Measurements from ENCODE around the gene CHMP2A. TPM values are rescaled to one million over a fixed set of nuclear protein-coding genes. Genes with fewer than 3 reads are reported as not detected.

Gene CHMP2A
- total RNA-seq, 1 donor from 2014 or later, result 98.8 TPM

- ATAC-seq, result no peak
These were observed 15.2 kb upstream of the CHMP2A start for GRCh38 chr19:58569943-58570670.

DNA sequence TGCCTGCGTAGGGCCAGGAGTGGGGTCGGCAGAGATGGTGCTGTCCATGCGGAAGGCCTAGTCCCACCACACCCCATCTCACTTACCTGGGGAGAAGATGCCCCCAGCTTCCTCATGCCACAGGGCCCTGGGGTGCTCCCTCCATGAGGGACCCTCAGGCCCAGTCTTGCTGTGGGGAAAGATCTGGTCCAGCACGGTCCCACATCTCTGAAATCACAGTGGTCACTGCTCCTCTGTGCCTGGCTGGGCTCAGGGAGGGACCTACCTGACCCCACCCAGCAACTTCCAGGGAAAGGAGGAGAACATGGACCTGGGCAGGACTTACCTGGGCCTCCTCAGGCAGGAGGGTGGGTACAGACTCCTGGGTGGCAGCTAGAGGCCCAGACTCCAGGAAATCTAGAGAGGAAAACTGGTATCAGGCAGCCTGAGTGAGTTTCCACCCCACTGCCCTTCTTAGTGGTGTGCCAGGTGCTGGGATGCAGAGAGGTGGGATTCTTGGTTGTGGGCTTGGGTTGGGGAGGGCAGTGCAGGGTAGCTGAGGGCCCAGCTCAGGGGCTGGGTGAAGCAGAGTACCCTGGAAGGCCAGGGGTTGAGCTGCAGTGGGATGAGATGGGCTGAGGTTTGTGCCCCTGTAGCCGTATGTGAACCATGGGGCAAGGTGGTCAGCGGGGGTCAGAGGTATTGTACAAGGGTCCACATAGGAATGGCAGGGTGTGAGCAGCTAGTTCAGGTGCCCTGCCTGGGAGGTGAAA is 14.5 kb upstream of the CHMP2A start:
- ATAC-seq, result no peak

DNA sequence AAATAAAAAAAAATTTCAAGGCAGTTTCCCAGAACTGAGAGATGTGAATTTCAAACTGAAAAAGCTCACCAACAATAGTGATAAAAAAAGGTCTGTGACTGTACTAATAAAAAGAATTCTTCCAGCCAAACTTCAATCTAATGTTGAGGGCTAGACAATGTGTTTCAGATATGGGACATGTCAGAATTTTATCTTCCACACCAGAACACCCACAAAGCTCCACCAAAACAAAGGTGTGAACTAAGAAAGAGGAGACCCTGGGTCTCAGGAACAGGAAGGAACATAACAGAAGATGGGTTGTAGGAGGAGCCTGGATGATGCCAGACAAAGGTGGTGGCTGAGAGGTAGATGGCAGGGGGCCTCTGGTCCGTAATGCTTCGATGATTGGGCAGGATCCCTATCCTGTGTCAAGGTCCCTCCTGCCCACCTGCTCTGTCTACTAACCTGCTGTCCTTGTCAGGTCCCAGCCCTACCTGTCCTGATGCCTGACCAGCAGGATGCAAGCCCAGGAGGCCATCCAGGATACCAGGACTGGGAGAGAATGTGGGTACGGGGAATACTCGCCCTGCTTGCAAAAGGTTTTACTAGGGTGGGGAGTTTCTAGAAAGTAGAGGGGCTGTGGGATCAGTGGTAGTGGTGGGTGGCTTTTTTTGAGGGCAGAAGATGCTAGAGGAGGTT is 13.7 kb upstream of the CHMP2A start:
- ATAC-seq, result no peak

GRCh38 chr19:58566989-58567388 is 12.1 kb upstream of the CHMP2A start:
- ATAC-seq, result no peak

DNA sequence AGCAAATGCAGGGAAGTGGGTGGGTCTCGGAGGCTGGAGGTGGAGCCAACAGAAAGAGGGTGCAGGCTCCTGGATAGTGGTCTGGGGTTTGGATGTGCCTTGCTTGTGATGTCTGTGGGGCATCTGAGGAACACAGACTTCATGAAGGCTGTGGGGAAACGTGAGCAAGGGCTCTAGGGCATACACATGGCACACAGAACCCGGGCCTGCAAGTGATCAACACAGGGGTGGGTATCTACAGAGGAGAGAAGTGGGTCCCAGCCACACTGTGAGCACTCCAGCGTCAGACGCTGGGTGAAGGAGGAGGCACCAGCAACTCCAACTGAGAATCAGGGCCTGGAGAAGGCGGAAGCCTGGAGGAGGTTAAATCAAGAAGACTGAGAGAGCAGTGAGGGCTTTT is 8.9 kb upstream of the CHMP2A start:
- ATAC-seq, result no peak

DNA sequence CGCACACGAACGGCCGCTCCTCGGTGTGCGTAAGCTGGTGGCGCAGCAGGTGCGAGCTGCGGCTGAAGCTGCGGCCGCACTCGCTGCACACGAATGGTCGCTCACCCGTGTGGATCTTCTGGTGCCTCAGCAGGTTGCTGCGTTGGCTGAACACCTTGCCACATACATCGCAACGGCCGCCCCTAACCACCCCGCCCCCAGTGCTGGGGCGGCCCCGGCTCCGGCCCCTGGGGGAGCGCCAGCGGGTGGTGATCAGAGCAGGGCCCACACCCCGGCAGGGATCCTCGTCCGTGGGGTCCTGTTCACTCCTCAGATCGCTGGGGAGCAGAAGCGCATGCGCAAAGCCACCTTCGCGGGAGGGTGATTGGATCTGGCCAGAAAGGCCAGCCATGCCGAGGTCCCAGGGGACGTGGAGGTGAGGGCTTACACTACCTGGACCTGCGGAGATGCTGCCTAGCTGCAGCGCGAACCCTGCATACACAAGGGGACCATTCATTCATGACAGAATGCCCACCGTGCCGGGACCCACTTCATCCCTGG is 8.2 kb upstream of the CHMP2A start:
- no peak for ATAC-seq

- peak; percentile 16 for ATAC-seq
These were observed 7.5 kb upstream of the CHMP2A start for GRCh38 chr19:58562122-58563033.

DNA sequence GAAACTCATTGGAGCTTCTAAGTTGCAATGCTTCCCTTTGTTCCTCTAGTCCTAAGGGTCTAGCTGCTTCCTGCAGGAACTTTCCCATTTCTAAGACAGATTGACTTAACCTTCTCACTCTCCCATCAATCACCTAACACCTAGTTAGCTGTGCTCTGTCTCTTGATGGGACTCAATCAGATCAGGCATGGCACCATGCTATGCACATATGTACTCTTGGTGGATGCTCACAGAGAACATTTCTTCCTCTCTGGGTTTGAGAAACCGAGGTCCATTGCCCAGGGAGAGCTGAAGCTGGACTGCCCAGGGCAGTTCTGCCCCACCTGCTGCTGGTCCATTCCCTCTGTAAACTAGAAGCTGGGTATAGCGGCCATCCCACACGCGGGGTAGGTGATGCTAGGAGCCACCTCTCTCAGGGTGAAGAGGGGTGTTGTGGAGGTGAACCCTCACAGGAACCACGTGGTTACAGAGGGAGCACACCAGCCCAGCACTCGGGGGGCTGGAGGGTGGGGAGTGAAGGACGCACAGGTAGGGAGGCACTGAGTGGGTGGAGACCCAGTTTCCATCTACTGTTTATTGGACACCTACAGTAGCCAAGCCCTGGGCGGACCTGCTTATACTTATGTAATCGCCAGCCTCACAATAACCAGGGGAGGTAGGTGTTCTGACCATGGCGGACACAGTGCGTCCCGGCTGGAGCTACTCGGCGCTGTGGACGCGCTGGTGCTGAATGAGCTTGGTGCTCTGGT is 6.6 kb upstream of the CHMP2A start:
- ATAC-seq, result no peak

- ATAC-seq, result no peak
These were observed 6.0 kb upstream of the CHMP2A start for GRCh38 chr19:58560921-58561320.

DNA sequence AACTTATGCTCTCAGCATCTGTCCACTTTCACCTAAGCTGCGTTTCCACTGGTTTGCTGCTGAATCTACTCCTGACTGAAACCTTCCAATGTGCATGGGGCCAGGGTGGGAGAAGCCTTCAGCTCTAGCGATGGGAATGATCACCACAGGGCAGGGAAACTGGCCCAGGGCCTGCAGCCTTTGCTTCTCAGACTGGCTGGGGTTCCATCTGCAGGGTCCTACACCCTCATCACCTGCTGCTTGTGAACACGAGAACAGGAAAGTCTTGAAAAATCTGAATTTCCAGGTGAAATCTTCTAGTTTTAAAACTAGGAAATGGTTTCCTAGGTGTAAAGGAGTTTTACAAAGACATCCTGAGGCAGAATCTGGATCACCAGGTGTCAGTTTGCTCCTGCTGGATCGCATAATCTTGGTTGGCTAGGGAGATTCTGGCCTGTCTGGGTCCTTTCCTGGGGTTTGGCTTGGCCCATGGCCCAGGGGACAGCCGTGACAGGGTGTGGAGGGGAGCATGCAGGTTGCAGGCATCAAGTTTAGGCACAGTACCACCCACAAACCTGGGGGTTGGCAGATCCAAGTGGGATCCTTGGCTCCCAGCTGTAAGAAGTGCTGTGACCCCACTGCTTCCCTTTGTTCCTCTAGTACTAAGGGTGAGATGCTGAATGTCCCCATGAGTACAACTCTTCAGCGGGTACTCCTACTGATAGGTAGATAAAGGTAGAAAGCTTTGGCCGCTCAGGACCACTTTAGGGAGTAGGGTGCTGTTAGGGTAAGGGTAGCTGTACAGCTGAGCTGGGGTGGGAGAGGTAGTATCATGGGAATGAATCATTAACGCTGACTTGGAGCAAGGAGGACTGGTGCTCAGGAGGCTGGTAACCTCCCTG is 5.3 kb upstream of the CHMP2A start:
- ATAC-seq, result no peak

DNA sequence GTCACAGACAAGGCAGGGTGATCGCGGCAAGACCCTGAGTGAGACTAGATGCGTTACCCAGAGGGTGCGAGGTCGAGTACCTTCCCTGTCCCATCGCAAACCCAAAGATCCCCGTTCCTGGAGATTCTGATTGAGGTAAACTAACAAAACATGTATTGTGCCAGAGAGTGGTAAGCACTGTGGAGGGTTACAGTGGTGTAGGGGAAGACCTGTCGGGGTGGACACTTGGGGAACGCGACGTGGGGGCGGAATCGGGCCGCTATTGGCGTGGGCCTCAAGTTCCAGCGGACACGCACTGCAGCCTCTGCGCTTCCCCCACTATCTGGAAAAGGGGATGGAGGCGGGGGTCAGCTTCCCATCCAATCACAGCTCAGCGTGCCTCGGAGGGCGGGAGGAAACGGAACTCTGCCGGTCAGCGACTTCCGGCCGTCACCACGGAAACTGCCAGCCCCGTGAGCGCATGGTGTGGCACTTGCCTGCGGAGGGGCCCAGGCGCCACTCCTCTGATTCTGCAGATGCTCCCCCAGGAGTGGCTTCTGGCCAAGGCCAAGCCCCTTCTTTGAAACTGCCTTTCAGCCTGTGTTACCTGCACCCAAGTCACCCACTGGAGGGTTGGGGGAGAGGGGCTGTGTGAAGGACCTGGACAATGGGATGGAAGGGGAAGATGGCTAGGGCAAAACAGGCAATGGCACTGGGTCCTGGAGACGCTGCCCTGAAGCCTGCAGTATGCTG is 4.5 kb upstream of the CHMP2A start:
- ATAC-seq, result peak; percentile 15

GRCh38 chr19:58558623-58559274 is 3.8 kb upstream of the CHMP2A start:
- peak; percentile 71 for ATAC-seq

DNA sequence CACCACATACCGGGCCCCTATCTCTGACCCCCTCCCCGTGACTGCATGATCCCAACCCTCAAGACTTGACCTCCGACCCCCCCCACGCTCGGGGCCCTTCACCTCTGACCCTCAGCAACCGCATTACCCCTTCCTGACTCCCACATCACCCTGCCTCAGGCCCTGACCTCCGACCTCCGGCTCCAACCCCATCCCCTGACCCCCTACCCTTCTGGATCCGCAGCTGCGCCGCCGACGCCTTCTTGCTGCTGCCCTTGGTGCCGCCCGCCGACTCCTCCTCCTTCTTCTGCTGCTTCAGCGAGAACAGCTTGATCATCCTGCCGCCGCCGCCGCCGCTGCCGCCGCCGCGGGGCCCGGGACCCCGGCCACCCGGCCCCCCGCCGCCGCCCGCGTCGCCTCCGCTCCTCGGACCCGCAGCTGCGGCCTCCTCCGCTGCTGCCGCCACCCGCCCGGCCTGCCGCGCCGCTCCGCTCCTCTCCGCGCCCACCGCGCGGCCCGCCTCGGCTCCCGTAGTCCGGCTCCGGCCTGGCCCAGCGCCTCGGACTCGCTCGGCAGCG is 3.2 kb upstream of the CHMP2A start, which contains the start of gene UBE2M:
Gene UBE2M (minus strand): TSS at position 546 of the 557 bp plus-strand sequence. CDS start 230 bp downstream, at position 316.
- ATAC-seq, result no peak

GRCh38 chr19:58557221-58558065 is 2.5 kb upstream of the CHMP2A start:
- no peak for ATAC-seq

DNA sequence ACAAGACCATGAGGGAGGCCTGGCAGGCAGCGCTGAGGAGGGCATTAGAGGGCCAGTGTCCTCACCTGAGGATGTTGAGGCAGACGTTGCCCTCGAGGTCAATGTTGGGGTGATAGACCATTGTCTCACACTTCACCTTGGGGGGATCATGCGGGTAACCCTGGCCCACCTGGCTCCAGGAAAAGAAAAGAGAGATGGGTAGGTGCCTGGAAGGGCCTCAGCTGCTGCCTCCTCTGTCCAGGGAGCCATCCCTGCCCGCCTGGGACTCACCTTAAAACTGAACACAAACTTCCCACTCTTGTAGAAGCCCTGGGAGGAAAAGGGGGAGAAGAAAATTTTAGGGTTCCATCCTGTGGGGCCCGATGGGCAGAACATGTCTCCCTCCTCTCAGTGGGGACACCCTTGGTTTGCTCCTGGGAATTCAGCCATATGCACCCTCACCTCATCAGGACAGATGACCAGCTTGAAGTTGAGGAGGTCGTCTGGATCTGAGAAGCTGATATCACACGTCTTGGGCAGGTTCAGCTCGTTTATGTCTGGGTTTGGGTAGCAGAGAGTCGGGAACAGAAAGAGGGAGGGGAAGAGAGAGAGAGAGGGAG is 1.8 kb upstream of the CHMP2A start:
- ATAC-seq, result no peak

GRCh38 chr19:58555920-58556621 is 1.2 kb upstream of the CHMP2A start:
- no peak for ATAC-seq

Measured in esophagus mucosa (tissue), 1 donor.